GM18858 (cell line): ENCODE data around the gene PCSK2.

Experiments
- ATAC-seq: cut with Tn5 transposase; IDR thresholded peaks from one replicate; pipeline ENCODE4 v1.9.1; 2021; ENCODE audit not compliant: unreplicated experiment

PCSK2 gene

DNA sequence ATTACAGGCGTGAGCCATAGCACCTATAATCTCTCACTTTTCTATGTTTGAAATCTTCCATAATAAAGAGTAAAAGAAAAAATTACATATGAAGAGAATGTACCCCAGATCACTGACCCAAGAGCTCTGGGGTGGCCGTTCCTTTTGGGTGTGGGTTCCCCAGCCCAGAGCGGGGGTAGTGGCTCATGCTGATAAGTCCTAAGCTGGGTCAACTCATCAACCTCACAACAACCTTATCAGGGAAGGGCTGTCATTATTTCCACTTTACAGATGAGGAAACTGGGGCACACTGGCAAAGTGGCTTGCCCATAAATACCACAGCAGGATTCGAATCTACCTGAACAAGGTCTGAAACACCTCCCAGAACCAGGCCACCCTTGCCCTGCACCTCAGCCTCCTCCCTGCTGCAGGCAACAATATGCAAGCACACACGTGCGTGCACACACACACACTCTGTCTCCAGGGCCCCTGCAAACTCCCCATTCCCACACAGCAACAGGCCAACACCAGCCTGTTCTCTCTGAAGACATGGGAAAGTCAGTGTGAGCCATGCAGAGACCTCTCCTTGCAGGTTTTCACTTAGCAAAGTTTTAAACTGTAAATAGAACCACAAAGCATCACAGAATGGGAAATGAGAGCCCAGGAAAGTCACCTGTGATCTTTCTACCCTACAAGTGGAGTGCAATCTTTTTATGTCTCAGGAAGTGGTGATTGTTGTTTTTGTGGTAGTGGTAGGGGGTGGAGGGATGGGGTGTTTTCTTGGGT, 276.6 kb downstream of the PCSK2 start:
- ATAC-seq = no peak

DNA sequence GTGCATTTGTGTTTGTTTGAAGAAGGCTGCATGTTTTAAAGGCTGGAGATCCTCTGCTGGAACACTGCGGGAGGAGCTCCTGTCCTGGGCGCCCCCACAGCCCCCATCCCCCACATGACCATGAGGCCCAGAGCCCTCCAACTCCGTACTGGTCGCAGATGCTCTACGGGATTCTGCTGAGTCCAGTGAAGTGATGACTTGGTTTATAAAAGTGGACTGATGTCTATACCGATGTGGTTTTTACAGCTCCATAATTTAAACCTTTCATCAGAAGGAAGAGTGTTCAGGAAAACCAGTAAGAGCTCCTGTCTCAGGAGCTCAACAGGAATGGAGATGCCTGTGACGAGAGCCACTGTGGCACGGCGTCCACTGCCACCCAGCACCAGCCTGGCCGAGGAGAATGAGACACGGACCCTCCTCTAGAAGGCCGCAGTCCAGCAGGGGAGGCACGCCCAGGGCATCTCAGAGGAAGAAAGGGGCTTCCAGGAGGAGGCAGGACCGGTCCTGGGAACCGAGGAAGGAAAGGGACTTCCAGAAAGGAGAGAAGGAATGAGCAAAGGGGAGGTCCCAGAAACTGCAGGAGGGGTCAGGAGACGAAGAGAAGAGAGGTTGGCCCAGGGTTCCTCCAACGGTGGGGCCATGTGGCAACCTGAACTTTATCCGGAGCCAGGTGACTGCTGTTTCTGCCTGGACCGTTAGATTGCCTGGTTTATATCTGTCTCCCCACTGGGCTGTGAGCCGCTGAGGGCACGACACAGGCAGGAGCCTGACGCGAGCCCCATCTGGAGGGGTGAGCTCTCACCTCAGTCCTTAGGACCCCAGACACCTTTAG, 277.4 kb downstream of the PCSK2 start:
- ATAC-seq = no peak

DNA sequence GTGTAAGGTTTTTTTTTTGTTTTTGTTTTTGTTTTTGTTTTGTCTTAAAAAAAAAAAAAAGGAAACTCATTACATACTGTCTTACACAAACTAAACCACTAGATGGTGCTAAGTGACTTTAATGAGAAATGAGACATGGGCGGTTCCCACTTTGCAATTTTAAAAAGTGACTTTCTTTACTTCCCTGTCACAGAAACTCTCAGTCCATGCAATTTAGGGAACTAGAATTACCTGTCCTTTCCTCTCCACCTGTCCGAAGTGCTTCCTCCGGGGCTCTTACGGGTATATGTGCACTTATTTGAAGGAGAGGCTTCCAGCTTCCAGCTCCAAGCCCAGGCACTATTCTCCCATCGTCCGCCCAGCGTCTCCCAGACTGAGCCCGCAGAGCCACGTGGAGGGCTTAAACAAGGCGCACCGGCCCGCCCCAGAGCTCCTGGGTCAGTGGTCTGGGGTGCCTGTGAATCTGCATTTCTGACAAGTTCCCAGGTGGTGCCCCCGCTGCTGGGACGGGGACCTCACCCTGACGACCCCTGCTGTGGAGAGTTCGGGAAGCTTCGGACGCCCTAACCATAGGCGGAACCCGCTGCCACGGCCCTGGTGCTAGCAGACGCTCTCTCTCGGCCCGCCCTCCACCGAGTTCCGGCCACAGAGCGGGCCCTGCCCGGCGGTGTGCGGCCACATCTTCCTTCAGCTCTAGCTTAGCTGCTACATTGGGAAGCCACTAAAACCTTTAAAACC, 278.2 kb downstream of the PCSK2 start:
- ATAC-seq = peak; percentile 81

DNA sequence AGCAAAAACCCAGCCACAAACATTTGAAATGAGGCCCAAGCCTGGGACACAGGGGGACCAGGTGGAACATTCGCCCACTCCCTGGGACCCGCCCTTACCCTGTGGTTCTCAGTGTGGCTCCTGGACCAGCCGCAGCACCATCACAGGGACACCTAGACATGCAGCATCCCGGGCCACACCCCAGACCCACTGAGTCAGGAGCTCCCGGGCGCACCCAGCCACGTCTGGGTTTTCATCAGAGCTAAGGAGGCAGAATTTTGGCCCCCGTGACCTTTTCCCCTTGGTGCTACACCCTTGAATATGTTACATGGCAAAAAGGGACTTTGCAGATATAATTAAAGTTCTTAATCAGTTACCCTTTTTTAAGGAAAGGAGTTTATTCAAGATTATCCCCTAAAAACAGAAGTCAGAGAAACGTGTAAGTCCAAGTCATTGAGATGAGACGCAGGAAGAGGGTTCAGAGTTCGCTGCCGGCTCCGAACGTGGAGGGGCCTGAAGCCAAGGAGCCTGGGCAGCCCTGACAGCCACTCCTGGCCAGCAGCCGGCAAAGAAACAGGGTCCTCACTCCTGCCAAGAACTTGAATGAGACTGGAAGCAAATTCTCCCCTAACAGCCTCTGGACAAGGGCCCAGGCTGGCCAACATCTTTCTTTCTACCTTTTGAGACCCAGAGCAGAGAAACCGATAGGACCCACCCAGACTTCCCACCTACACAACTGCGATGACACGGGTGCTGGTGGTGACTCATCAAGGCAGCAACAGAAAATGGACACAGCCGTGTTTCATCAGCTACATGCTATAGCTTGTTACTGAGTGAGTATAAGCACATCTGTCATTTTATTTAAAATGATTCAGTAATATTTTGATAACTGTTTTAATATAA, 279.0 kb downstream of the PCSK2 start:
- ATAC-seq = no peak

DNA sequence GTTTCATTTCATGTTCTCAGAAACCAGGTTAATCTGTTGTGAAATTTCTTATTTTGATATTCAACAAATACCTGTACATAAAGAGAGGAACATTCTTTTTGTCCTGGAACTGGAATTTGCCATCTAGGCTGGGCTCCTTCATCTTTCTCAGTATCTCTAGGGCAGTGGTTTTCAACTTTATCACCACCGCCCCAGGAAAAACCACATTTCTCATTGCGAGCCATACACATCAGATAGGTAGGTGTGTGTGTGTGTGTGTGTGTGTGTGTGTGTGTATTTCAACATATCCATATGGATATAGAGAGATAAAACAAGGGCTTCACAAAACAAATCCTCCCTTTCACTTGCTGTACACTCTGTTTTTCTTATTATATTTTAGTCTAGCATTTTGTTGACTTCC, 280.2 kb downstream of the PCSK2 start:
- ATAC-seq = no peak

DNA sequence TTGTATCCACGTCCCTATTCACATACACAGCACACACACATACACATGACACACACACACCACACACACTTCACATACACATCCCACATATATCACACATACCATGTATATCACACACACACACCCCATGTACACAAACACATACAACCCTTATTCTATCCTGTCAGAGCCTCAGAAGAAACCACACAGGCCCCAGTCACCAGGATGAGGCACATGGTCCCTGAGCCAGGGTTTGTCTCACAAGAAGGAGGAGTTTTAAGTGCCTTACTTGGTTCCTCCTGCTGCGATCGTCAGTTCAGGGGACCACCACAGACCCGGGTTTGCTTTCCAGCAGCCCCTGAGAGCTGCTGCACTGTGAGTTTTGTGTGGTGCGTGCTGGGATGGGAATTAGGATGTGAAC, 280.7 kb downstream of the PCSK2 start:
- ATAC-seq = no peak

DNA sequence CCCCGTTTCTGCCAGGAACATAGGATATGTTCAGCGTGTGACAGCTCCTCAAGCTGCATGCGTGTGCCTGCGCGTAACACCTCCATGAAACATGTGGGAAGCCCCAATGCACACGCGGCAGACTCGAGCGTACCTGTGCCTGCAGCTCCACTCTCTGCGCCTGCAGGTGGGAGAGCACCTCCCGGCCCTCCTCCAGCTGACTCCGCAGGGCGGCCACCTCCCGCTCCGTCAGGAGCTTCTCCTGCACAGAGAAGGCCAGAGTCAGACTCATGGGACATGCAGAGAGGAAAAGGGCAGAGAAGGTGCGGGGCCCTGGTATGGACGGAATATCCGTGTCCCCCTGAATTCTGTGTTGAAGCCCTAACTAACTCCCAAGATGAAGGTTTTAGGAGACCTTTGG, 281.9 kb downstream of the PCSK2 start:
- no peak for ATAC-seq

DNA sequence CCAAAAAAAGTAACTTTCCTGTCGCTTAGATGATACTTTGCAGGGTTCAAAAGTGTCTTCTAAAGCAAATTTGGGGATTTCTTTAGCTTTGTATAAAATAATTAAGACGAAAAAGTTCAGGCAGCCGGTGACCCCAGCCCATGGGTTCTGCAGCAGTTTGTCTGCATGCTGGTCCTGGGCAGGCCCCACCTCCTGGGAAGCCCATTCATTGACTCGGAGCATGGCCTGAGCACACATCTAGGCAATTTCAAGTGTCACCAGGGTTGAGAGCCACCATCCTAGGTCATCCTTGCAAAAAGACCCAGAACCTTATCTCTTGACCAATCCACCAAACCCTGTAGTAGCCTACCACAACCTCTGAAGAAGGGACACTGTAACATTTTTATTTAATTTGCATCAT, 283.7 kb downstream of the PCSK2 start:
- ATAC-seq = no peak

DNA sequence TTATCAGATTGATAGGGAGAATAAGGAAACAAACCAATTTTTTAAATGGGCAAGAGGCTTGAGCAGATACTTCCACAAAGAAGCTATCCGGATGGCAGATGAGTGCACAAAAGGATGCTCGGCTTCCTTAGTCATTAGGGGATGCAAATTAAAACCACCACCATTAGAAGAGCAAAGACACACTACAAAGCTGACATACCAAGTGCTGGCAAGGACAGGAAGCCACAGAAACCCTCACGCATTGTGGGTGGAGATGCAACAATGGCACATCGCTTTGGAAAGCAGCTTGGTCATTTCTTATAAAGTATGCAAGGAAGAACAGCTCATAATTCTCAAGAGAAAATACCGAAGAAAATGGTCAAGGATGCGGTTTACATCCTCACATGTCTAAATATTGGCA, 284.6 kb downstream of the PCSK2 start:
- no peak for ATAC-seq

DNA sequence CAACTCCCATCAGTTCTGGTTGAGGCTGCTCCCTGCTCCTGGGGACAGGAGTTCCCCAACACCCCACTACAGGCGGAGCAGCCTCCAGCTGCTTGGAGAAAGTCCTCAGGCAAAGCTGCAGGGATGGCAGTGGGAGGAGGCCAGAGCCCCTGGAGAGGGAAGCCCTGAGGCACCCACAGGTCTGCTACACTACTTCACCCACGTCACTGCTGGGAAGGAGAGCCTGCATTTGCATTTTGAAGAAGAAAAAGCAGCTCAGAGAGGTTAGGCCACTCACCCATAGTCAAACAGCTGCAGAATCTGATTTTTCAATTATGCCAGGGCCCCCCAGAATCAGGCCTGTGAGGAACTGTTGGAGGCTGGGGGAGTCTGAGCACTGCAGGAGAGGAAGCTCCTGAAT, 287.1 kb downstream of the PCSK2 start:
- ATAC-seq = no peak

DNA sequence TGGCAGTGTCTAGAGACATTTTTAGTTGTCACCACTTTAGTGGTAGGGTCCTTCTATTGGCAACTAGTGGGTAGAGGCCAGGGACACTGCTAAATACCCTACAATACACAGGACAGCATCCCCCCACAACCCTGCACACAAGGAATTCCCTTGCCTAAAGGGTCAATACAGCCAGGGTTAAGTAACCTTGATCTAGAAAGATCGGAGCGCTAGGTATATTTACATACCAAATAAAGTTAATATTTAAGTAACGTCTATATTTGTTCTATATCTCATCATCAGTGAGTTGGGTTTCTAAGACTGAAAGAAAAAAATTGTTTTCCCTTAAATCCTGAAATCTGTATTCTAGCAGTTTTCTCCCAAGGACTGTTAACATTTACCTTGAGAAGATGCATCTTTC, 288.2 kb downstream of the PCSK2 start:
- ATAC-seq = no peak

DNA sequence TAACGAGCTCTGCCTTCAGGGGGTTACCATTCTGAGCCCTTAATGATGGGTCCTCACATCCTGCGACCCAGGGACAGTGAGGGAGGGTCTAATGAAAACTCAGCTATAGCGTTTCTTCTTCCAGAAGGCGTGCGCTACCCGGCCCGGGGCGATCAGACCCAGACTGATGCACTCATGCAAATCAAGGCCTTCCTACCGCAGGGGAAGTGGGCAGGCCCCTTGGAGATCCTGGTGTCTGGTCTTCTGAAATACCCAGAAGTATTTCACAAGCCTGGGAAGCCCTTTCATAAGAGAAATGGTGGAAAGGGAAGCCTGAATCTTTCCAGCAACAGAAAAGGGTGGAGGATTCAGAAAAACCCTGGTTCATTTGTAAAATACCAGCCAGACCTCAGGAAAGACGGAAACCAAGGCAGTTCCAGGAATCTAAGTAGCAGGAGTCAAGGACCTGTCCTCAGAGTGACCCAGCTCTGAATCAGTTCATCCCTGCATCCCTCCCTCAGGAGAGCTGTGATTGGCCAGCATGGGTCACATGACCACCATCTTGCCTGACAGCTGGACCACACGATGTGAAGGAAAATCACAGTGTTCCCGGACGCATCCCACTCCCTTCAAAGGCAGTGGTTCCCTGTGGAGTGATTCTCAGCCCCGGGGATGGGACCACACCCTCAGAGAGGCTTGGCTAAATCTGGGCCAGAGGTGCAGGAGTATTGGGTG, 291.7 kb downstream of the PCSK2 start:
- no peak for ATAC-seq

DNA sequence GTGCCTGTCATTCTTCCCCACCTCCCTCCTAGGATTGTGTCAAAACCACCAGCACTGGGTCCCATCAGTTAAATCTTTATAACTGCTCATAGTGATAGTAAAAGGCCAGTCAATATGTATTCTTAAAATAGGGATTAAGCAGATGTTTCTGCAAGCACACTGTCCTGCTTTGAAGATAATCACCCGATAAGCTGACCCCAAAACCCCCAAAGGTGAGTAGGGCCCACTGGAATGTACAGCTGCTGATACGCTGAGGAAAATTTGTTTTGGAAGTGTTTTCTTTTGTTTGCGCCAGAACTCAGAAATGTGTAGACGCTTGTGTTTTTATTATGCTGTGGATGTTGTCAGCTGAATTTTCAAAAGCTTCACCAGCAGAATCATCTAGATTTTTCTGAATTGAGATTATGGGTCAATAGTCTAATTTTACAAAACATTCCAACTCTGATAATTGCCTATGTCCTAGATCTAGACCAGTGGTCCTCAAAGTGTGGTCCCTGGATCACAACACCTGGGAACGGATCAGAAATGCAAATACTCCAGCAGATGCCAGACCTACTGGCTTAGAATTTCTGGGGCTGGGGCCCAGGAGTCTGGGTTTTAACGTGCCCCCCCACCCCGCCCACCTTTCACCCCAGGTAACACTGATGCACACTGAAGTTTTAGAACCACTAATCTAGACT, 292.9 kb downstream of the PCSK2 start:
- no peak for ATAC-seq

DNA sequence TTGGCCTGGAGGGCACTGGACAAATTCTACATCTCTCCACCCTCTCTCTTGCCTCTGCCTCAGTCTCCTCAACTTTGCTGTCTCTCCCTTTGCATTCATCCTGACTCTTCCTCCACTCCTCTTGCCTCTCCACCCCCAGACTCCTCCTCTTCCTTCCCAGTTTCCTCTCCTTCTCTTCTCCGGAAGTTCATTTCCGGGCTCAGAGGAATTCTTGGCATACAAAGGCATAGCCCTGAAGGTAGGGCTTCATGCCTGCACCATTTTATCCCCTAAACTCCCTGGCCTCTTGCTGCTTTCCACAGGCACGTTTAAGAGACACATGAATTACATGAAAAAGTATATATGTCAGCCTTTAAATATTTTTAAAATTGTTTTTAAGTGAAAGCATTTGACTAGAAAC, 293.7 kb downstream of the PCSK2 start:
- ATAC-seq = no peak

DNA sequence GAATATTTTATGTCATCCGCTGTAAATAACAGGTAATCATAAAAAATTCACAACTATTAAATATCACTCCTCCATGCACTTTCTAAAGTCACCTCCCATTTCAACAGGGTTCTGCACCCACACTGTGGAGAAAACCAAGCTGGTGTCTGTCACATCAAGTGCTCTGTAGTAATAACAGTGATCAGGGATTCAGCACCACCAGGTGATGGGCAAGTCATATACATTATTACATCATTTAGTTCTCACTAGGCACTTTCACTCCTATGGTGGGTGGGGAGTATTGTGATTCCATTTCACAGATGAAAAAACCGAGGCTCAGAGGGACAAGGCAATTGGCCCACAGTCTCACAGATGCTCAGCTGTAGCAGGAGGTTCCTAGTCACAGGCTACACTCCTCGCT, 295.7 kb downstream of the PCSK2 start:
- no peak for ATAC-seq

DNA sequence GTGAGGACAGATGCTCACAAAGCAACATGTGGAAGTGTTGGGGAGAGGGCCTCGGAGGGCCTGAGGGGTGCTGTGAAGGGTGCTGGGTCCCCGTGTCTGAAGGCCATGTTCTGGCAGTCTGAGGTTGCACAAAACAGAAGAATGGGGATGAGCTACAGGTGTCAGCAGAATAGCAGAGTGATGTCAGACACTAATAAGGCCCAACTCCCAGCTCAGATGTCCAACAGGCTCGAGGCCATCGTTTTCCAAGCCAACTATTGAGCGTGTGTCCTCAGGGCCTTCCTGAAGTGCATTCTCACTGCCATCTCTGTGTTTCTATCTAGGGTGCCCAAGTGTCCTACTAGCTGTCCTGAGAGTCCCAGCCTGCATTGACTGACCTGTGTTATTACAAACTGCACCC, 296.5 kb downstream of the PCSK2 start:
- ATAC-seq = no peak

DNA sequence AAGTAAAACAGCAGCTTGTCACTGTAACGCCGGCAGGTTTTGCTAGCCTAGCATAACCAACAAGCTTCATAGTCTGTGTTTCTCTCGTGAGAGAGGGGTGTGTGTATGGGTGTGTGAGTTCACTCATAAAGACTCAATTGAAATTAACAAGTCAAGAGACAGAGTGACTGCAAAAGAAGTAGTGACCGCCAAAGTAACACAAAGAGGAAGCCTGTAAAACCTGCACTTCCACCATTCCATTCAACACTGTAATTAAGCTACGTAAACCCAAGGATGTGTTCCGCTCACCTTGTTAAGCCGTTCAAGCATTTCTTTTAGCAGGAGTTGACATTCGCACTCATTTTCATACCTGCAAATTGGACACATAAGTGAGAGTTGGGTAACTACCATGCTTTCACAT, 297.7 kb downstream of the PCSK2 start:
- ATAC-seq = no peak

DNA sequence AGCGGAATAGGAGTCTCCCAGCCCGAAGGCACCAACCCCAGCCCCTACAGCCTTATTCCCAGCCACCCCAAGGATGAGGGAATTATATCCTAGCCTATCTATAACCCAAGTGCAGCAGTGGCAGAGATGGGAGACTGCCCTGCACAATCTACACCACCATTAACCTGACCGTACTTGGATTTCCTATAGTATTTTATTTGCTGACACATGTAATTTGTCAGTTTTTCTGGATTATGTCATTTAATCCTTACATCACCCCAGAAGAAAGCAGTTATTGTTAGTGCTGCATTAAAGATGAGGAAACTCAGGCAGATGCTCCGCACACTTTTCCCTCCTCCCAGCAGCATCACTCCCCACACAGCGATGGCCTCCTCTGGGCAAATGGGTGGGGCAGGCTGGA, 298.3 kb downstream of the PCSK2 start:
- no peak for ATAC-seq

DNA sequence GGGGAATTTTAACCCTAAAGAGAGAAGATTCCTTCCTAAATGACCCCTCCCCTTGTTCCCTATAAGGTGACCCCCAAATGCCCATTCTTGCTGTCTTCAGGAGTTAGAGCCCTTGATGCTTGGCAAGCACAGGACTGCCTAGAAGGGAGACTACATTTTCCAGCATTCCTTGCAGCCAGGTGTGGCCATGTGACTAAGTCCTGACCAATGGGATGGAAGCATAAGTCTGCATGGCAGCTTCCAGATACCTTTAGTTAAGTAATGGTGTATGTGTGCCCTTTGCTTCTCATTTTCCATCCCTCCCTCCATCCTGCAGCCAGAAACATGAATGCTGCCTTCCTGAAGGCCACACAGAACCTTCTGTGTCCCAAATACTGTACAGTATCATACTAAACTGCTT, 298.8 kb downstream of the PCSK2 start:
- no peak for ATAC-seq

DNA sequence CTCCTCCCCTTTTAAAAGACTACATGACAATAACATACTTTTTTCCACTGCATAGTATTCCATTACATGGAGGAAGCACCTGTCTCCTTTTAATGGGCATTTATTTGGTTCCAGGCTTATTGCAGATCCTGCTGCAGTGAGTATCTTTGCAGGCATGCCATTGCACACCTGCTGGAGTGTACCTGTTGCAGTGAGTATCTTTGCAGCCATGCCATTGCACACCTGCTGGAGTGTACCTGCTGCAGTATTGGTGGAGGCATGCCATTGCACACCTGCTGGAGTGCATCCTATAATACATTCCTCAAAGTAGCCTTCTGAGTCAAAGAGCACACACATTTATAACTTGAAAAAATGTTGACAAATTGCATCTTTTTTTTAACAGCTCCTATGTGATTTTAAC, 302.7 kb downstream of the PCSK2 start:
- no peak for ATAC-seq
